CD4-positive, alpha-beta T cell treated with Interleukin-15 for 4 hours (primary cell): ENCODE data around the gene TEX261.
"Not testable (repeated sequence)": the region's sequence is repeated elsewhere in the genome, so short reads cannot be mapped to it uniquely, and the experiment has no call there.

Experiments used
- DNase-seq: peaks from one replicate; pipeline ENCODE4 v3.0.0-alpha.2; 2020; ENCODE audit warnings: low spot score

TEX261 gene

GRCh38 chr2:70994699-70995425 is at the start of gene TEX261:
TEX261 (minus strand) TSS chr2:70994873; CDS start chr2:70994757, 116 bp downstream.
- peak; percentile 91 for DNase-seq

GRCh38 chr2:71043531-71044407 is 49.1 kb upstream of the TEX261 start:
- DNase-seq, result no peak

GRCh38 chr2:71042287-71042686 is 47.6 kb upstream of the TEX261 start:
- no peak for DNase-seq

GRCh38 chr2:71036296-71036695 is 41.6 kb upstream of the TEX261 start:
- not testable (repeated sequence) for DNase-seq

GRCh38 chr2:71023553-71024243 is 29.0 kb upstream of the TEX261 start:
- DNase-seq, result peak; percentile 74

GRCh38 chr2:71021394-71021793 is 26.7 kb upstream of the TEX261 start:
- not testable (repeated sequence) for DNase-seq

- not testable (repeated sequence) for DNase-seq
Observed at GRCh38 chr2:71019989-71020388, 25.3 kb upstream of the TEX261 start.

GRCh38 chr2:71018625-71019024 is 24.0 kb upstream of the TEX261 start:
- DNase-seq, result no peak

GRCh38 chr2:71011786-71012185 is 17.1 kb upstream of the TEX261 start:
- not testable (repeated sequence) for DNase-seq

GRCh38 chr2:71008342-71008741 is 13.7 kb upstream of the TEX261 start:
- DNase-seq, result no peak

- DNase-seq, result no peak
Observed at GRCh38 chr2:71006955-71007799, 12.5 kb upstream of the TEX261 start.

GRCh38 chr2:71006323-71006722 is 11.7 kb upstream of the TEX261 start:
- no peak for DNase-seq

- no peak for DNase-seq
Observed at GRCh38 chr2:71005271-71006202, 10.9 kb upstream of the TEX261 start.

- no peak for DNase-seq
Observed at GRCh38 chr2:71004857-71005256, 10.2 kb upstream of the TEX261 start.

- no peak for DNase-seq
Observed at GRCh38 chr2:71003966-71004755, 9.5 kb upstream of the TEX261 start.

- no peak for DNase-seq
Observed at GRCh38 chr2:71003396-71003795, 8.7 kb upstream of the TEX261 start.

GRCh38 chr2:71001981-71002570 is 7.4 kb upstream of the TEX261 start:
- no peak for DNase-seq

- DNase-seq, result no peak
Observed at GRCh38 chr2:71001592-71001927, 6.9 kb upstream of the TEX261 start.
